ENCODE results near the gene RAB1A.

GRCh38 chr2:65092791-65093190 is 37.1 kb downstream of the RAB1A start:
- TF ChIP-seq CTCF (IDR thresholded peaks at IDR 0.05) (no peak), POLR2A (IDR thresholded peaks at IDR 0.05) (no peak)

Measured in esophagus squamous epithelium (tissue), 4 donors.